Hepatocyte (in vitro differentiated cells): ENCODE data around the gene SOX18. TPM values are rescaled to one million over a fixed set of nuclear protein-coding genes. Genes with fewer than 3 reads are reported as not detected.

ENCODE experiments used
- DNase-seq: peaks from one replicate; pipeline ENCODE4 v3.0.0-alpha.2; 2016; ENCODE audit warnings: low spot score
- H2AFZ ChIP-seq: fragments of 200-600 bp; sonication (generic); 2 replicates; pipeline ENCODE4 v1.6.0; 2016; ENCODE audit warnings: antibody characterized with exemption, mild to moderate bottlenecking
- H3K27ac ChIP-seq: fragments of 200-600 bp; sonication (generic); 2 replicates; pipeline ENCODE4 v1.5.1; 2016; ENCODE audit warnings: mild to moderate bottlenecking
- H3K27me3 ChIP-seq: fragments of 200-600 bp; sonication (generic); 2 replicates; pipeline ENCODE4 v1.6.1; 2016
- H3K36me3 ChIP-seq: fragments of 200-600 bp; sonication (generic); replicated peaks from 2 replicates; pipeline ENCODE4 v1.5.1; 2016; ENCODE audit warnings: low read depth; ENCODE audit not compliant: insufficient read depth
- H3K4me1 ChIP-seq: fragments of 200-600 bp; sonication (generic); 2 replicates; pipeline ENCODE4 v1.5.1; 2016; ENCODE audit warnings: mild to moderate bottlenecking, moderate library complexity; ENCODE audit not compliant: insufficient read depth
- H3K4me2 ChIP-seq: fragments of 200-600 bp; sonication (generic); 2 replicates; pipeline ENCODE4 v1.6.0; 2016
- H3K4me3 ChIP-seq: fragments of 200-600 bp; sonication (generic); 2 replicates; pipeline ENCODE4 v1.5.1; 2016; ENCODE audit warnings: mild to moderate bottlenecking
- H3K79me2 ChIP-seq: fragments of 200-600 bp; sonication (generic); 2 replicates; pipeline ENCODE4 v1.6.0; 2017; ENCODE audit warnings: mild to moderate bottlenecking
- H3K9me2 ChIP-seq: fragments of 200-600 bp; sonication (generic); replicated peaks from 2 replicates; pipeline ENCODE4 v1.6.0; 2017; ENCODE audit warnings: mild to moderate bottlenecking; ENCODE audit not compliant: insufficient read depth
- H3K9me3 ChIP-seq: fragments of 200-600 bp; sonication (generic); 2 replicates; pipeline ENCODE4 v1.5.1; 2016; ENCODE audit warnings: low read depth, mild to moderate bottlenecking
- H4K20me1 ChIP-seq: fragments of 200-600 bp; sonication (generic); 2 replicates; pipeline ENCODE4 v1.6.0; 2016; ENCODE audit warnings: mild to moderate bottlenecking; ENCODE audit not compliant: insufficient read depth, poor library complexity, severe bottlenecking
- EZH2 ChIP-seq: fragments of 200-600 bp; sonication (generic); IDR thresholded peaks from 2 replicates; pipeline ENCODE4 v1.6.1; 2016; ENCODE audit warnings: antibody characterized with exemption, mild to moderate bottlenecking, borderline replicate concordance
- EZH2phosphoT487 ChIP-seq: fragments of 200-600 bp; sonication (generic); IDR thresholded peaks from one replicate; pipeline ENCODE4 v1.6.1; 2018; ENCODE audit warnings: antibody characterized with exemption, mild to moderate bottlenecking, low read depth, moderate library complexity; ENCODE audit not compliant: unreplicated experiment, severe bottlenecking
- WGBS: methylation state at CpG from one replicate; pipeline ENCODE4 v1.1.6; 2016; ENCODE audit warnings: low lambda C conversion rate; ENCODE audit errors: missing lambda C conversion rate; 5-methylcytosine and 5-hydroxymethylcytosine counted together
- polyA plus RNA-seq: library from polyadenylated mRNA; unstranded; fragments of >200 nt; fragmentation: Nextera tagmentation; extraction: Ambion mirVana; gene quantifications from 2 replicates; pipeline ENCODE4 v1.2.1, GENCODE V29; 2016
- total RNA-seq: library from RNA; depleted of rRNA; stranded (reverse); fragments of >200 nt; gene quantifications from 2 replicates; pipeline ENCODE4 v1.2.3, GENCODE V29; 2014
- TF ChIP-seq, protein P1 (sequence below): fragments of 200-600 bp; sonication (generic); IDR thresholded peaks from 2 replicates; pipeline ENCODE4 v1.5.1; 2016; ENCODE audit warnings: antibody characterized with exemption, mild to moderate bottlenecking; ENCODE audit not compliant: poor library complexity

Gene SOX18
- total and polyA plus RNA-seq, 2 experiments from 2014 or later = 2.0 TPM; not detected in 1

DNA sequence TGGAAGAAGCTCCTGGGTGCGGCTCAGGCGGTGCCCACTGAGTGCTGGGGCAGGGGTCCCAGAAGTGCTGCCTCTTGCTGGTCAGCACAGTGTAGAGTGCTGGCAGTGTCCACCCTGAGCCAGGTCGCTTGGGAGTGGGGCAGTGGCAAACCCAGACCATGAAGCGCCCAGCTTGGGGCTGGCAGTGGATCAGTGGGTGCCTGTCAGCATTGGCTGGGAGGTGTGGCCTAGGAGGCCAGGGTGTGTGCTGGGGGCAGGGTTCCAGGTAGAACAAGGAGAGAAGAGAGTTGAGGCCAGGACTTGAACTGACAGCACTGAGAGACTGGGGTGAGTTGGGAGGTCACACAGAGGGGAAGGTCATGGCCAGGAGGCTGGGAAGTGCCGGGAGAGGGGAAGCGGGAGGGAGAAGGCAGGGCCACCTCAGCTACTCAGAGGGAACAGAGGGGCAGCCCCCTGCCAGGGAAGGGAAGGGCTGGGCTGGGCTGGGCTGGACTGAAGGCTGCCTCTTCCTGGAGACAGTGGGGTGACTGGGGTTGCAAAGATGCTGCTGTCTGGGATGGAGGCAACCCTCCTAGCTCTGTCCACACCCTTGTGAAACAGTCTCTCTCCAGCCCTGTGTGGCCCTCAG, 17.7 kb upstream of the SOX18 start:
- Histone ChIP-seq H3K27ac (no peak overlapping the region), H3K9me2 (no peaks in the 10 kb centered on the region), H3K4me1 (peaks cover 12% of the 10 kb centered on the region), H3K4me2 (no peak overlapping the region), H3K4me3 (no peak overlapping the region), H2AFZ (no peak overlapping the region), H3K9me3 (no peaks in the 10 kb centered on the region), H3K27me3 (no peaks in the 10 kb centered on the region), H3K36me3 (no peaks in the 10 kb centered on the region), H3K79me2 (peaks cover 12% of the 10 kb centered on the region), H4K20me1 (no peaks in the 10 kb centered on the region)
- 92% methylated on average over 6 of the region's 6 CpGs for WGBS
- TF ChIP-seq, protein P1, sequence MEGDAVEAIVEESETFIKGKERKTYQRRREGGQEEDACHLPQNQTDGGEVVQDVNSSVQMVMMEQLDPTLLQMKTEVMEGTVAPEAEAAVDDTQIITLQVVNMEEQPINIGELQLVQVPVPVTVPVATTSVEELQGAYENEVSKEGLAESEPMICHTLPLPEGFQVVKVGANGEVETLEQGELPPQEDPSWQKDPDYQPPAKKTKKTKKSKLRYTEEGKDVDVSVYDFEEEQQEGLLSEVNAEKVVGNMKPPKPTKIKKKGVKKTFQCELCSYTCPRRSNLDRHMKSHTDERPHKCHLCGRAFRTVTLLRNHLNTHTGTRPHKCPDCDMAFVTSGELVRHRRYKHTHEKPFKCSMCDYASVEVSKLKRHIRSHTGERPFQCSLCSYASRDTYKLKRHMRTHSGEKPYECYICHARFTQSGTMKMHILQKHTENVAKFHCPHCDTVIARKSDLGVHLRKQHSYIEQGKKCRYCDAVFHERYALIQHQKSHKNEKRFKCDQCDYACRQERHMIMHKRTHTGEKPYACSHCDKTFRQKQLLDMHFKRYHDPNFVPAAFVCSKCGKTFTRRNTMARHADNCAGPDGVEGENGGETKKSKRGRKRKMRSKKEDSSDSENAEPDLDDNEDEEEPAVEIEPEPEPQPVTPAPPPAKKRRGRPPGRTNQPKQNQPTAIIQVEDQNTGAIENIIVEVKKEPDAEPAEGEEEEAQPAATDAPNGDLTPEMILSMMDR = no peak
- no peak for TF ChIP-seq EZH2phosphoT487
- TF ChIP-seq EZH2 = no peak
- DNase-seq = no peak

DNA sequence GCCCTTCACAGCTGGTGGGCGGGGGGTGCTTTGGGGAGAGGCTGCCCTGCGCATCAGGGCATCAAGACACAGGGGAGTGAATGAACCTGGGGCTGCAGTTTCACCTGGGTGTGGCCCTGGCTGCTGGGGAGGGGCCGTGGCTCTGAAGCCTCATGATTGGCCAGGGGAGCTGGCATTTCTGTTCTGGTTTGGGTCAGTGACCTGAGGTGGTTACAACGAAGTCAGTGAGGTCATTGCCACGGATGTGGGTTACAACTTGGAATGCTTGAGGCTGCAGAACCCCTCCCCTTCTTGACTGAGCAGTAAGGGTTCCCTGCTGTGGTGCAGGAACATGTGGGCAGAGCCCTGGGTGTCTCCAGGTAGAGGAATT, 16.5 kb upstream of the SOX18 start:
- no peak overlapping the region for H2AFZ ChIP-seq
- H4K20me1 ChIP-seq = no peaks in the 10 kb centered on the region
- H3K4me1 ChIP-seq = peaks cover 13% of the 10 kb centered on the region
- no peak for DNase-seq
- no peaks in the 10 kb centered on the region for H3K9me2 ChIP-seq
- no peaks in the 10 kb centered on the region for H3K9me3 ChIP-seq
- peaks cover 12% of the 10 kb centered on the region for H3K79me2 ChIP-seq
- 52% methylated on average over 5 of the region's 5 CpGs for WGBS
- H3K27ac ChIP-seq = no peak overlapping the region
- no peak overlapping the region for H3K4me2 ChIP-seq
- no peaks in the 10 kb centered on the region for H3K36me3 ChIP-seq
- no peak overlapping the region for H3K4me3 ChIP-seq
- TF ChIP-seq EZH2 (no peak), EZH2phosphoT487 (no peak)
- TF ChIP-seq, protein P1 = no peak
- H3K27me3 ChIP-seq = no peaks in the 10 kb centered on the region

DNA sequence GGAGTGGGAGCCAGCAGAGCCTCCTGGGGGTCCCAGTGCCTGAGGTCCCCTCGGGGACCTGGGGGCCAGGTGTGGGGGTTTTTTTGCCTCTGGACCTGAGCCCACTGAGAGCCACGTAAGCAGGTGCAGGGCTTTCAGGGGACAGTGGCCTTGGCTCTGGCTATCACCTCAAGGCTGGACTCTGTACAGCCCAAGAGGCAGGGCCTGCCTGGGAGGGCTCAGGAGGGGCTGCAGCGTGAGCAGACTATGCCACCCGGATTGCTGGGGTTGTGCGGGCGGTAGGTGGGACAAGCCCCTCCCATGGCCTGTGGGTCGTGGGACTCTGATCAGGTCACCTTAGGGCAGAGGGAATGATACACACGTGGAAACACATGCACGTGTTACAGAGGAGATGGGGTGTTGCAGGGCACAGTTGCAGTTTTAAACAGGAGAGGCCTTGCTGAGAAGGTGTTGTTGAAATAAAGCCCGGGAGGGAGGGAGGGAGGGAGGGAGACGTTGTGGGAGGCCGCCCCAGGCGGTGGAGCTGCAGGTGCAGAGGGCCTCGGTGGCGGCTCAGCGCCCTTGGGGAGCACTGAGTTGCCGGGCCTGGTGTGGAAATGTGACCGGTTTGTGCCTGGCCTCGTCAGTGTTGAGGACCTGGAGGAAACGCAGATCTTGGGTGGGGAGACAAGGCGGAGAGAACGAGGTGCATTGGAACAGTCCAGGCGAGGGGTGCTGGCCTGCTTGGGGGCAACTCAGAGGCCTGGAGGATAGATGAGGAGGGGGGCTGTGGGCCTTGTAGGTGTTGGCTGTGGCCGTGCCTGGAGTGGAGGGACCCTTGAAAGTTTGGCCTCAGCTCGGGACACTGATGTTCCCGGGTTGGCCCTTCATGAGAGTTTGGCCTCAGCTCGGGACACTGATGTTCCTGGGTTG, 15.9 kb upstream of the SOX18 start:
- no peak for TF ChIP-seq EZH2
- no peak for TF ChIP-seq EZH2phosphoT487
- TF ChIP-seq, protein P1 = no peak
- Histone ChIP-seq H3K4me2 (no peak overlapping the region), H2AFZ (no peak overlapping the region), H3K79me2 (peaks cover 12% of the 10 kb centered on the region), H3K27me3 (no peaks in the 10 kb centered on the region), H3K9me3 (no peaks in the 10 kb centered on the region), H3K4me3 (no peak overlapping the region), H3K4me1 (peaks cover 13% of the 10 kb centered on the region), H3K9me2 (no peaks in the 10 kb centered on the region), H3K36me3 (no peaks in the 10 kb centered on the region), H4K20me1 (no peaks in the 10 kb centered on the region), H3K27ac (no peak overlapping the region)
- 81% methylated on average over 24 of the region's 27 CpGs for WGBS
- no peak for DNase-seq
